OCI-LY1 (cell line): ENCODE results near the gene DIDO1.
A peak's percentile ranks its signal among the peaks of the same experiment; 100 is the strongest.

Experiments used
- H2AFZ ChIP-seq: fragments of 200-600 bp; sonication (generic), shearing (Covaris generic); 2 replicates; pipeline ENCODE4 v1.6.0; 2014; ENCODE audit warnings: antibody characterized with exemption, mild to moderate bottlenecking, low read length
- H3F3A ChIP-seq: fragments of 200-600 bp; sonication (generic), shearing (Covaris generic); 2 replicates; pipeline ENCODE4 v1.6.0; 2014; ENCODE audit warnings: mild to moderate bottlenecking, antibody characterized with exemption, low read length, moderate library complexity; ENCODE audit not compliant: insufficient read depth
- H3K27ac ChIP-seq: fragments of 200-600 bp; sonication (generic); 2 replicates; pipeline ENCODE4 v1.5.1; 2014; ENCODE audit warnings: low read length, mixed run types, mild to moderate bottlenecking, low read depth; ENCODE audit not compliant: poor library complexity, severe bottlenecking
- H3K27me3 ChIP-seq: fragments of 200-600 bp; sonication (generic); 2 replicates; pipeline ENCODE4 v1.6.0; 2014; ENCODE audit warnings: antibody characterized with exemption, mild to moderate bottlenecking, low read length, moderate library complexity; ENCODE audit not compliant: insufficient read depth
- H3K36me3 ChIP-seq: fragments of 200-600 bp; sonication (generic); 2 replicates; pipeline ENCODE4 v1.6.1; 2014; ENCODE audit warnings: mild to moderate bottlenecking, antibody characterized with exemption, low read length, moderate library complexity, mixed read lengths; ENCODE audit not compliant: insufficient read depth
- H3K4me1 ChIP-seq: fragments of 200-600 bp; sonication (generic); 2 replicates; pipeline ENCODE4 v1.5.1; 2014; ENCODE audit warnings: mild to moderate bottlenecking, low read length, moderate library complexity; ENCODE audit not compliant: insufficient read depth, severe bottlenecking
- H3K4me2 ChIP-seq: fragments of 200-600 bp; sonication (generic), shearing (Covaris generic); 2 replicates; pipeline ENCODE4 v1.6.1; 2014; ENCODE audit warnings: low read length
- H3K4me3 ChIP-seq: fragments of 200-600 bp; sonication (generic); 2 replicates; pipeline ENCODE4 v1.5.1; 2014; ENCODE audit warnings: low read length, low read depth, mild to moderate bottlenecking, mixed read lengths; ENCODE audit not compliant: poor library complexity, severe bottlenecking
- H3K79me2 ChIP-seq: fragments of 200-600 bp; shearing (Covaris generic); 2 replicates; pipeline ENCODE4 v1.6.1; 2016; ENCODE audit warnings: mixed run types, low read length, mixed read lengths; ENCODE audit not compliant: insufficient read depth
- H3K9ac ChIP-seq: fragments of 200-600 bp; sonication (generic), shearing (Covaris generic); 2 replicates; pipeline ENCODE4 v1.6.1; 2014; ENCODE audit warnings: mild to moderate bottlenecking, low read length, mixed read lengths
- H3K9me2 ChIP-seq: fragments of 200-600 bp; sonication (generic), shearing (Covaris generic); 2 replicates; pipeline ENCODE4 v1.6.1; 2014; ENCODE audit warnings: low read depth, mild to moderate bottlenecking, low read length, mixed read lengths
- H3K9me3 ChIP-seq: fragments of 200-600 bp; shearing (Covaris generic); 2 replicates; pipeline ENCODE4 v1.6.1; 2014; ENCODE audit warnings: low read length, mixed read lengths
- H4K20me1 ChIP-seq: fragments of 200-600 bp; sonication (generic), shearing (Covaris generic); 2 replicates; pipeline ENCODE4 v1.6.0; 2016; ENCODE audit warnings: mild to moderate bottlenecking, low read length; ENCODE audit not compliant: insufficient read depth
- EZH2 ChIP-seq: fragments of 200-600 bp; sonication (generic), shearing (Covaris generic); IDR thresholded peaks from 2 replicates; pipeline ENCODE4 v1.8.0; 2017; ENCODE audit warnings: borderline replicate concordance, mixed run types, mild to moderate bottlenecking, antibody characterized with exemption, low read length, moderate library complexity, mixed read lengths
- TF ChIP-seq, protein P1 (sequence below): fragments of 200-600 bp; sonication (generic), shearing (Covaris generic); IDR thresholded peaks from 2 replicates; pipeline ENCODE4 v1.5.1; 2017; ENCODE audit warnings: mild to moderate bottlenecking, antibody characterized with exemption, low read length, moderate library complexity, mixed read lengths

Gene DIDO1

DNA sequence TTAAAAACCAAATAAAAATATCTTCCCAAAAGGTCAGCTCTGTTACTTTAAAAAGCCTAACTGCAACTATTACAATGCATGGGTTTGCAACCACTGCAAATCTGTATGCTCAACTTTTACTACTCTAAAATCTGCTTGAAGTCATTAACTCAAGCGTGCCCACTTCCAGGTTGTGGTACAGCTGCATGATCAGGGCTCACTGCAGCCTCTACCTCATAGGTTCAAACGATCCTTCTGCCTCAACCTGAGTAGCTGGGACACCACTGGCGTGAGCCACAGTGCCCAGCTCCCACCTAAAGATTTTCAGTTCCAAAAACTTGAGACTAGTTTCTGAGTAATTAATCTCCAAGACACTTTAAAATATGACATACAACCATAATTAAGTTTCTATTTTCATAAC is 8.2 kb downstream of the DIDO1 start:
- Histone ChIP-seq H3K9me3 (no peaks in the 10 kb centered on the region), H2AFZ (no peak overlapping the region), H3K27me3 (no peaks in the 10 kb centered on the region), H3K27ac (no peak overlapping the region), H3K9ac (no peak overlapping the region), H3K9me2 (no peaks in the 10 kb centered on the region), H3K4me3 (no peak overlapping the region), H4K20me1 (peaks cover 12% of the 10 kb centered on the region; the same call in 1 of the 2 replicates), H3F3A (no peaks in the 10 kb centered on the region), H3K79me2 (peaks cover 97% of the 10 kb centered on the region), H3K4me1 (peaks cover 70% of the 10 kb centered on the region), H3K4me2 (peak overlapping the region; percentile 18), H3K36me3 (peaks cover 10% of the 10 kb centered on the region)
- TF ChIP-seq, protein P1, sequence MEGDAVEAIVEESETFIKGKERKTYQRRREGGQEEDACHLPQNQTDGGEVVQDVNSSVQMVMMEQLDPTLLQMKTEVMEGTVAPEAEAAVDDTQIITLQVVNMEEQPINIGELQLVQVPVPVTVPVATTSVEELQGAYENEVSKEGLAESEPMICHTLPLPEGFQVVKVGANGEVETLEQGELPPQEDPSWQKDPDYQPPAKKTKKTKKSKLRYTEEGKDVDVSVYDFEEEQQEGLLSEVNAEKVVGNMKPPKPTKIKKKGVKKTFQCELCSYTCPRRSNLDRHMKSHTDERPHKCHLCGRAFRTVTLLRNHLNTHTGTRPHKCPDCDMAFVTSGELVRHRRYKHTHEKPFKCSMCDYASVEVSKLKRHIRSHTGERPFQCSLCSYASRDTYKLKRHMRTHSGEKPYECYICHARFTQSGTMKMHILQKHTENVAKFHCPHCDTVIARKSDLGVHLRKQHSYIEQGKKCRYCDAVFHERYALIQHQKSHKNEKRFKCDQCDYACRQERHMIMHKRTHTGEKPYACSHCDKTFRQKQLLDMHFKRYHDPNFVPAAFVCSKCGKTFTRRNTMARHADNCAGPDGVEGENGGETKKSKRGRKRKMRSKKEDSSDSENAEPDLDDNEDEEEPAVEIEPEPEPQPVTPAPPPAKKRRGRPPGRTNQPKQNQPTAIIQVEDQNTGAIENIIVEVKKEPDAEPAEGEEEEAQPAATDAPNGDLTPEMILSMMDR = no peak
- no peak for TF ChIP-seq EZH2

DNA sequence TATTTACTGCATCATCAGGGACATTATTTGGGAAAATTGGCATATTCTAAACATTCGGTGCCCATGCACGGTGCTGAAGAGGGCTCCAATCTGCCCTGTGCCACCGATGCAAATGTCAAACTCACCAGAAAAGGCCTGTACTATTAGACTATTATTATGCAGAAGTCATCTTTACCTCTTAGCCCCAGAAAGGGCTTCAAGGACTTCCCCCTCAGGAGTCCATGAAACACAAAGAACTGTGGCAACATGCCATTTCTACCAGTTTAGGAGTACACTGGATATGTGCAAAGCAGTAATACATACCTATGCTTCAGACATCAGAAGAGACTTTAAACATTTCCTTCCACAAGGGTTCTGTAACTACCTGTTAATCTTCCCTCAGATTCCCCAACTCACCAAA is 8.6 kb downstream of the DIDO1 start:
- Histone ChIP-seq H3K36me3 (peaks cover 14% of the 10 kb centered on the region), H3K9ac (no peak overlapping the region), H3K79me2 (peaks cover 96% of the 10 kb centered on the region), H3K27ac (no peak overlapping the region), H2AFZ (no peak overlapping the region), H4K20me1 (peaks cover 12% of the 10 kb centered on the region; the same call in 1 of the 2 replicates), H3K9me2 (no peaks in the 10 kb centered on the region), H3K4me2 (peak overlapping the region; percentile 18; the same call in 1 of the 2 replicates), H3K27me3 (no peaks in the 10 kb centered on the region), H3K4me3 (no peak overlapping the region), H3K4me1 (peaks cover 66% of the 10 kb centered on the region), H3K9me3 (no peaks in the 10 kb centered on the region), H3F3A (no peaks in the 10 kb centered on the region)
- no peak for TF ChIP-seq EZH2
- TF ChIP-seq, protein P1 = no peak

DNA sequence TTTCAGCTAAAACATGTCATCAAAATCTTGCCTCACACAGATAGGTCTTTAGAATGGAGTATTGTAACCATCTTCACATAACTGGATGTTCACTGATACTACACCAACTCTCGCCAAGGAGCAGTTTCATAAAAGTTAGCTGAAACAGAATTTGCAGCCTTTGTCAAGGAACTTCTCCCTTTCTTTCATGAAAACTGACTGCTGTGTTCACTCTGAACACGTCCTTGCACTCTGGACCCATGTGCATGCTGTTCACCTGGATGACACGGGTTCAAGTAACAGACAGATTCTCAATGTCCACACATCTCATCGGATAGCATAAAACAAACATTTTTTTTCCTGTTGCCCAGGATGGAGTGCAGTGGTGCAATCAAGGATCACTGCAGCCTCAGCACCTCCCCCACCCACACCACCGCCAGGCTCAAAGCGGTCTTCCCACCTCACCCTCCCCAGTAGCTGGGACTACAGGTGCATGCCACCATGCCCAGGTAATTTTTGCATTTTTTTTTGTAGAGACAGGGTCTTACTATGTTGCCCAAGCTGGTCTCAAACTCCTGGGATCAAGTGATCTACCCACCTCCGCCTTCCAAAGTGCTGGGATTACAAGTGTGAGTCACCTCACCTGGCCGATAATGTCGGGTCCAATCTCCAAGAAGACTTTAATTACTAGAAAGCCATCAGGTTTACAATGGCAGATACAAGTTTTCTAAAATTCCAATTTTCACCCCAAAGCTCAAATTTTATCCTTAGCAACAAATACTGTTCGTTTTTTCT is 9.4 kb downstream of the DIDO1 start:
- Histone ChIP-seq H3K27me3 (no peaks in the 10 kb centered on the region), H3K27ac (no peak overlapping the region), H3K9ac (no peak overlapping the region), H3K4me1 (peaks cover 62% of the 10 kb centered on the region), H3K4me2 (no peak overlapping the region), H4K20me1 (peaks cover 12% of the 10 kb centered on the region; the same call in 1 of the 2 replicates), H3F3A (no peaks in the 10 kb centered on the region), H3K9me3 (no peaks in the 10 kb centered on the region), H3K4me3 (no peak overlapping the region), H3K9me2 (no peaks in the 10 kb centered on the region), H3K79me2 (peaks cover 90% of the 10 kb centered on the region), H3K36me3 (peaks cover 19% of the 10 kb centered on the region), H2AFZ (no peak overlapping the region)
- TF ChIP-seq, protein P1 = no peak
- TF ChIP-seq EZH2 = no peak
